Measurements from ENCODE around the gene PRICKLE2.

Gene PRICKLE2

DNA sequence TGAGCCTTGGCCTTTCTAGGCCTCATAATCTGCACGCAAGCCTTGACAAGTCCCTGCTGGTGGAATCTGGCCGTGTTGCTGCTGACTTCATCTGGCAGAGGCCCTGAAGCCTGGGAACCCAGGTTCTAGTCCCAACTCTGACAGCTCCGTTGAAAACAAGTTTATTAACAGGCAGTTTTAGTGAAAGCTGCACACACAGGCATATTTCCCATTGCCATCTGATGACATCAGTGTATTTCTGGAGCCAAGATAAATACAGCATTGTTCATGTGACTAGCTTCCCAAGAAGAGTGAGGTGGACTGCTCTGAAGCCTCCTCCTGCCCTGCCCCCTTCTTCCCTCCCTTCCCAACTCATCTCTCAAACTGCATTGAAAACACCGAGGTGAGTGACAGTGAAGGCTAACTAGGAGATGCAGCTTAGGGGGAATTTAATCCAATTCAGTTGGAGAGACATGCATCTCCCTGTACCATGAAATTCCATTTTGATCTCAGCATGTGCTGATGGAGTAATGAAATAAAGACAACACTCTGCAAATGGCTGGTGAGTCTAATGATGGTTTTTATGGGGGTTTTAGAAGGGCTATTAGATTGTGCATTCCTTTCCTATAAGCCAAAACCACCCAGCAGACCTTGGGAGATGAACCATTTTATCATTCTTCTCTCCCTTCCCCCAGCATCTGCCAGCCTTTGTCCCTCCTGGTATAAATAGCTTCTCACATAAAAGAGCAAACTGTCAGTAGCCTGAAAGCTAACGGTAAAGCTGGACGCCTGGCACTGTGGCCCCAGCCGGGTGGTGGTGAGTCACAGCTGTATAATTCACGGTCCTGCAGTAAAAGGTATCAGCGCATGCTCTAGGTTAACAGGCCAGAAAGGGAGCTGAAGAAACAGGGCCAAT is 38.0 kb downstream of the PRICKLE2 start:
- no peak for DNase-seq

GRCh38 chr3:64186667-64187064 is 38.6 kb downstream of the PRICKLE2 start:
- DNase-seq = no peak

DNA sequence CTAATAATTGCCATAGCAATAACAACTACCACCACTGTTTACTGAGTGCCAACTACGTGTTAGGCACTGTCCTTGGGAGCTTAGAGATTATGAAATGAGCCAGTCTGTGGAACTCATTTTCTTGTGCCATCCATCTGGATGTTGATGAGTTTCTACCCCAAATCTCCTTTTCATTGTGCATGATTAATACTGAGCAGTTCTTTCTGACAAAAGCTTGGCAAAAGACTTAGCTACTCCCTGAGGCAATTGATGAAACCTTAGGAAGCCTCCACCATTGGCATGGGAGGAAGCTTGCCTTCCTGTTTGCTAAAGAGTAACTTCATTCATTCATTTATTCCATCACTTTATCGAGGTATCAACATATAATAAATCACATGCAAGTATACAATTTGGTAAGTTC is 39.8 kb downstream of the PRICKLE2 start:
- no peak for DNase-seq

GRCh38 chr3:64184621-64185020 is 40.6 kb downstream of the PRICKLE2 start:
- no peak for DNase-seq

DNA sequence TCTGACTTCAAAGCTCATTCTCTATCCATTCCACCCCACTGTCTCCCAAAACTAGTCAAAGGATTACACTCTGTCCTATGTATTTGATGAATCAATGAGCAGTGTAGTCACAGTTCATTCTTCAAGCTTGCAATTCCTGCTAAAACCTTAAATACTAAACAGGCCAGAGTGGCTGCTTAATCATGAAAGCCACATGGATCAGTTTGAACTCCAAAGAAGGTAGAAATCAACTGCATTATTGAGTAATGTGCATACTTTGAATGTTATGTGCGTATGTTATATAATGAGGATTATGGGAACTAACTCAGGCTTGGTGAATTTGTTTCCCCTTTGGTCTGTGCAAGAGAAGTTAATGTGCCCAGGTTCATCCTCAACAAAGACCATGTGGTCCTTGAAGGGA is 45.4 kb downstream of the PRICKLE2 start:
- DNase-seq = no peak

- DNase-seq = no peak
These were observed 46.0 kb downstream of the PRICKLE2 start for GRCh38 chr3:64179249-64179648.

- DNase-seq = no peak
These were observed 46.8 kb downstream of the PRICKLE2 start for GRCh38 chr3:64178419-64178818.

- DNase-seq = no peak
These were observed 48.7 kb downstream of the PRICKLE2 start for GRCh38 chr3:64176461-64176996.

- no peak for DNase-seq
These were observed 50.9 kb downstream of the PRICKLE2 start for GRCh38 chr3:64174328-64174727.

DNA sequence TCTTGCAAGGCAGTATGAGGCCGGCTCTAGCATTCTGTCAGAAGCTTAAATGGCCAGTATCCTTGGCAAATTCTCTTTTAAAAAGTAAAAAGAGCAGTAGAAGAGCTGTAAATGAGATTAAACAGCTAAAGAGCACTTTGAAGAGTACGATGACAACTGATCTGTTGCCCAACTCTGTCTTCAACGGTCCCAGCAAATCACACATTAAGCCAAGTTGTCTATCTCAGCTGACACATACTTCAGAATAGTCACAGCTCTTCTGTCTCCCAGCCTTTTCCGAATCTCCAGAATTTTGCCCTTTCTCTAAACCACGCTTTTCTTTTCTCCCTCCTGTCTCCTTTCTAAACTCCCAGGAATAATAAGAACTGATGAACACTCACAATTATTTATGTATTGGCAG is 51.7 kb downstream of the PRICKLE2 start:
- no peak for DNase-seq

DNA sequence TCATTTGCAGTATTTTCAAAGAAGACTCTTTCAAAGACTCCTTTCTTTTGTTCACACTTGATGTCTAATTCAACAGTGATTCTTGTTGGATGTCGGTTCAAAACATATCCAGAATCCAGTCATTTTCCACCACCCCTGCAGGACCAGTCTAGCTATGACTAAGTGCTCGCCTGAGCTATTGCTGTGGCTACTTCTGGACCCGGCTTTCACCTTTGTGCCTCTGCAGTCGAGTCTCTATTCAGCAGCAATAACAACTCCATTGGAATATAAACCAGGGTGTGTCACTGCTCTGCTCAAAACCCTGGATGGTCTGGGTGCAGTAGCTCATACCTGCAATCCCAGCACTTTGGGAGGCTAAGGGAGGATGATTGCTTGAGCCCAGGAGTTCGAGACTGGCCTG is 55.0 kb downstream of the PRICKLE2 start:
- no peak for DNase-seq

DNA sequence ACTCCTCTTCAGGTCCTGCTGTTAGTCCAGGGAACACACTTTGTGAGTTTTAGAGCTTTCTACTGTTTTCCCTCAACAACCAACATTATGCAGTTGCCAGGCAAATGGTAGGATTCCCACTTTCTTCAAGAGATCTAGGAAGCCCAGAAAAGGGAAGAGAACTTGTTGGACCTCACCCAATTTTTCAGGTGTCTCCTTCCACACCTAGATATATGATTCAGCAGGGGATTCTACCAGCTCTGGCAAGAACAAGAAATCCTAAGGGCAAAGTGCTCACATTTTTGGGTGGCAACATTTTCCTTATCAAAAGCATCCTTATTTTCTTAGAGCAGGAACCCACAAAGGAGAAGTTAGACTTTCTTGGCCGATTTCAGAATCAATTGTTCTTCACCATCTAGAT is 57.4 kb downstream of the PRICKLE2 start:
- no peak for DNase-seq

DNA sequence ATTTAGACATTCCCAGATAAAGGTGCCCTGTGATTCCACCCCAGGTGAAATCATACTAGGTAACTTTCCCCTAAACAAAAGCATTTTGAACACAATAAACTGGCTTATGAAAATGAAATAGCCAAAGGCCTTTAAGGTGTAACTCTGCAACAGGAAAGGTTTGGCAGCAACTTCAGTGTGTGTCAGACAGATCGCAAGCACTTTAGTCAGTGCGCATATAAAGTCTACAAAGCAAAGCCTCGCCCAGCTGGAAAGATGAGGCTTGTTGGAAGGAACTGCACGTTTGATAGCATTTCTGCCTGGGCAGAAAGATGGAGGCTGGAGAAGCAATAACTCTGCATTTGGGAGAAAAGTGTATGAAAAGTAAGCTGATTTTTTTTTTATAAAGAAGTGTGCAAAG is 57.9 kb downstream of the PRICKLE2 start:
- no peak for DNase-seq

DNA sequence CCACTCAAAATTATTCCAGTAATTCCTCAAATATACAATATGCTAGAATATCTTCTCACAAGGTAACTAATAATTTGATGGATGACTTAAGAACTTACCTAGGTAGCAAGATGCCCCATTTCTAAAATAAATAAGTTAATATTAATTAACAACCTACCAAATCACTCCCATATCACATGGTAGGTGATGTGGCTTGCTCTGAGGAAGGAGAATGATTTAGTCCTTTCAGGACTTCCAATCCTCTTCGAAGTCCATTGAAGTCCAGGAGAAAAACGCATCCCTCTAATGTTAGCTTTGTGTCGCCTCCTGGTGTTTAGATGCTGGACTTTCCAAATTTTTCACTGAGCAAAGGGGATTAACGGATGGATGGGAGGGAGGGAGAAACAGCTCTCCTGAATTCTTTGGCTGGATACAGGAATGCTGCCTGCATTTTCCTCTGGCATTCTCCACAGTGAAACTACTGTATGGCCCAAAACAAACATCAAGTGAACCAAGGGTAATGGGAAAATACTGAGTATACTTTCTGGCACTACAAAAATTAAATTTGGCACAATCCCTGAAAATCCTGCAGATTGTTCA is 58.6 kb downstream of the PRICKLE2 start:
- no peak for DNase-seq

DNA sequence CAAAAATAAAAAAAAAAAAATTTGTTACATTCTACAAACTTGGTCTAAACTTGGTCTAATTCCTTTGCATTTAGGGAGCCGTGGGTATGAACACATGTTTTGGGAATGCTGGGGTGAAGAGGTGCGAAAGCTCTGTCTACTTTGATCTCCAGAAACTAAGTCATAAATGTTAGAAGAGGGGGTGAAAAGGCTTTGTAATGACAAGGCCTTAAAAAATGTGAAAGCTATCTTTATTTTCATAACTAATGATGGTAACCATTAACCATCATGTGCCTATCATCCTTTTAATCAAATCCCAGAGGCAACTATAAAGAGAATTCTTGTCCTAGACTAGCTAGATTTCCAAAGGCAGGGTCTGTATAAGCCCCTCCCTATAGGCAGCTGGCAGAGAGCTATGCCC is 60.9 kb downstream of the PRICKLE2 start:
- DNase-seq = no peak

DNA sequence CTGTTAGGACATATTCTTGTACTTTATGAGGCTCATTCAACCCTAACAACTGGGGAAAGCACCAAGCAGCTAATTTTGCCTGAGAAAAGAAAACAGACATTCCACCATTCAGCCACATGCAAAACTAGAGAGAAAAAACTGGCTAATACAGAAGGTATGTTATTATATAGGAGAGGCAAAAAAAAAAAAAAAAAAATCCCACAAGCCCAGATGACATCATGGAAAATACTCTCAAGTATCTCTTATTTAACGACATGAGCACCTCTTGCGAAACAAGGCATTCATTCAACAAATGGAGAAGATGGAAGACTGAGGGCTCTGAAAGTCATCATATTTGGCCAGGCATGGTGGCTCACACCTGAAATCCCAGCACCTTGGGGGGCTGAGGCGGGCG is 61.5 kb downstream of the PRICKLE2 start:
- no peak for DNase-seq

GRCh38 chr3:64163019-64163754 is 62.1 kb downstream of the PRICKLE2 start:
- no peak for DNase-seq

- DNase-seq = no peak
These were observed 63.7 kb downstream of the PRICKLE2 start for GRCh38 chr3:64161481-64161952.

GRCh38 chr3:64160000-64160695 is 65.1 kb downstream of the PRICKLE2 start:
- no peak for DNase-seq

GRCh38 chr3:64158334-64158733 is 66.9 kb downstream of the PRICKLE2 start:
- DNase-seq = no peak

- no peak for DNase-seq
These were observed 67.9 kb downstream of the PRICKLE2 start for GRCh38 chr3:64157150-64158035.

- no peak for DNase-seq
These were observed 69.9 kb downstream of the PRICKLE2 start for GRCh38 chr3:64155328-64155727.
